IMR-90 (cell line): ENCODE measurements around the gene RIMS1. TPM values are rescaled to one million over a fixed set of nuclear protein-coding genes. Genes with fewer than 3 reads are reported as not detected.

ENCODE experiments used
- ATAC-seq: fragments of 200-7000 bp; cut with Tn5 transposase; 2 replicates; pipeline ENCODE4 v1.9.1; 2020; ENCODE audit warnings: low read depth, mild to moderate bottlenecking, moderate library complexity
- BruUV-seq: library from RNA; stranded (reverse); fragments of 400-500 nt; replicated peaks from 2 replicates; lab custom pipeline; 2021; lab: Mats Ljungman, UMichigan
- CTCF ChIA-PET: fragments of 300-600 bp; formaldehyde crosslinking; extraction: SDS; loops from one replicate; lab custom pipeline; 2021; ENCODE audit warnings: antibody characterized with exemption; lab: Yijun Ruan, JAX
- POLR2A ChIA-PET: fragments of 300-600 bp; sonication (Branson Sonifier 250); formaldehyde crosslinking; loops from one replicate; lab custom pipeline; 2022; ENCODE audit warnings: antibody characterized with exemption; ENCODE audit not compliant: unreplicated experiment; lab: Charles Lee
- DNase-seq: peaks from one replicate; pipeline ENCODE4 v3.0.0; 2013
- H2AFZ ChIP-seq: replicated peaks from 2 replicates; pipeline ENCODE3; 2013; ENCODE audit warnings: low read length, mild to moderate bottlenecking; ENCODE audit not compliant: poor library complexity
- H2AK5ac ChIP-seq: 2 replicates; pipeline ENCODE4 v1.6.1; 2013; ENCODE audit warnings: low read depth, low read length, inconsistent platforms
- H2AK9ac ChIP-seq: replicated peaks from 2 replicates; pipeline ENCODE3; 2013; ENCODE audit warnings: mild to moderate bottlenecking, low read depth, low read length, moderate library complexity; ENCODE audit not compliant: poor library complexity
- H2BK120ac ChIP-seq: 2 replicates; pipeline ENCODE4 v1.6.1; 2013; ENCODE audit warnings: low read depth, low read length, inconsistent platforms
- H2BK15ac ChIP-seq: 3 replicates; pipeline ENCODE4 v1.6.1; 2013; ENCODE audit warnings: low read depth, low read length, inconsistent platforms
- H2BK20ac ChIP-seq: 2 replicates; pipeline ENCODE4 v1.6.1; 2013; ENCODE audit warnings: low read depth, mild to moderate bottlenecking, inconsistent platforms, low read length, moderate library complexity
- H2BK5ac ChIP-seq: 2 replicates; pipeline ENCODE4 v1.6.1; 2013; ENCODE audit warnings: mild to moderate bottlenecking, low read depth, low read length, inconsistent platforms; ENCODE audit not compliant: poor library complexity, severe bottlenecking
- H3K14ac ChIP-seq: replicated peaks from 2 replicates; pipeline ENCODE4 v1.6.1; 2013; ENCODE audit warnings: low read depth, low read length, inconsistent platforms
- H3K18ac ChIP-seq: 2 replicates; pipeline ENCODE4 v1.6.1; 2013; ENCODE audit warnings: low read depth, low read length, control low read depth
- H3K23ac ChIP-seq: 2 replicates; pipeline ENCODE4 v1.6.1; 2013; ENCODE audit warnings: low read depth, low read length, inconsistent platforms
- H3K27ac ChIP-seq: 2 replicates; pipeline ENCODE4 v1.5.1; 2013; ENCODE audit warnings: mild to moderate bottlenecking, control low read depth, low read length; ENCODE audit not compliant: insufficient read depth
- H3K27me3 ChIP-seq: 2 replicates; pipeline ENCODE4 v1.6.1; 2013; ENCODE audit warnings: low read length; ENCODE audit not compliant: control insufficient read depth, insufficient read depth
- H3K36me3 ChIP-seq: 2 replicates; pipeline ENCODE4 v1.6.1; 2013; ENCODE audit warnings: low read length, mixed read lengths; ENCODE audit not compliant: control insufficient read depth, insufficient read depth
- H3K4ac ChIP-seq: 2 replicates; pipeline ENCODE4 v1.6.1; 2013; ENCODE audit warnings: low read depth, low read length, inconsistent platforms
- H3K4me1 ChIP-seq: 2 replicates; pipeline ENCODE4 v1.6.1; 2013; ENCODE audit warnings: low read length, mixed read lengths; ENCODE audit not compliant: control insufficient read depth, insufficient read depth
- H3K4me2 ChIP-seq: 2 replicates; pipeline ENCODE4 v1.6.1; 2013; ENCODE audit warnings: low read depth, mild to moderate bottlenecking, control low read depth, low read length, moderate library complexity
- H3K4me3 ChIP-seq: 2 replicates; pipeline ENCODE4 v1.5.1; 2013; ENCODE audit warnings: low read depth, mild to moderate bottlenecking, control low read depth, low read length, moderate library complexity; ENCODE audit not compliant: insufficient read depth
- H3K56ac ChIP-seq: 2 replicates; pipeline ENCODE4 v1.6.1; 2013; ENCODE audit warnings: low read length, inconsistent platforms; ENCODE audit not compliant: insufficient read depth; ENCODE audit errors: extremely low read depth
- H3K79me1 ChIP-seq, 2 experiments: 2 replicates each; pipeline ENCODE4 v1.6.1; 2013; ENCODE audit warnings: low read length in 2 of 2, inconsistent platforms in 1 of 2, low read depth in 1 of 2
- H3K9ac ChIP-seq: 2 replicates; pipeline ENCODE4 v1.6.1; 2013; ENCODE audit warnings: low read depth, low read length, control low read depth
- H3K9me1 ChIP-seq: 2 replicates; pipeline ENCODE4 v1.6.1; 2013; ENCODE audit warnings: low read length, inconsistent platforms; ENCODE audit not compliant: insufficient read depth
- H3K9me3 ChIP-seq: 2 replicates; pipeline ENCODE4 v1.6.1; 2013; ENCODE audit warnings: low read length; ENCODE audit not compliant: control insufficient read depth, insufficient read depth
- H4K20me1 ChIP-seq: 2 replicates; pipeline ENCODE4 v1.6.1; 2013; ENCODE audit warnings: low read length, inconsistent platforms; ENCODE audit not compliant: insufficient read depth
- H4K5ac ChIP-seq: 2 replicates; pipeline ENCODE4 v1.6.1; 2013; ENCODE audit warnings: mild to moderate bottlenecking, low read depth, low read length, control low read depth
- H4K8ac ChIP-seq, 2 experiments: 2 replicates each; pipeline ENCODE4 v1.6.1; 2013; ENCODE audit warnings: low read depth in 2 of 2, low read length in 2 of 2, control low read depth in 1 of 2, inconsistent platforms in 1 of 2
- H4K91ac ChIP-seq: 2 replicates; pipeline ENCODE4 v1.6.1; 2013; ENCODE audit warnings: low read depth, low read length, inconsistent platforms; ENCODE audit not compliant: insufficient read depth
- BHLHE40 ChIP-seq: fragments of 150-350 bp; IDR thresholded peaks from 2 replicates; pipeline ENCODE4 v1.6.1; 2016; ENCODE audit warnings: mild to moderate bottlenecking, low read depth, low read length
- CTCF ChIP-seq: conservative IDR thresholded peaks from 2 replicates; pipeline ENCODE4 v1.5.1; 2012; ENCODE audit warnings: mild to moderate bottlenecking, low read depth, low read length, improper control_type of control experiment
- MAFK ChIP-seq: IDR thresholded peaks from 2 replicates; pipeline ENCODE4 v1.6.1; 2012; ENCODE audit warnings: low read depth, low read length, improper control_type of control experiment
- MAZ ChIP-seq: IDR thresholded peaks from 2 replicates; pipeline ENCODE4 v1.6.1; 2012; ENCODE audit warnings: low read depth, mild to moderate bottlenecking, low read length, improper control_type of control experiment, moderate library complexity, borderline replicate concordance
- POLR2A ChIP-seq: IDR thresholded peaks from 2 replicates; pipeline ENCODE4 v1.6.1; 2012; ENCODE audit warnings: mild to moderate bottlenecking, low read depth, low read length
- RFX5 ChIP-seq: IDR thresholded peaks from 2 replicates; pipeline ENCODE4 v1.8.0; 2012; ENCODE audit warnings: low read depth, mild to moderate bottlenecking, low read length, moderate library complexity
- SMC3 ChIP-seq: fragments of 150-350 bp; IDR thresholded peaks from 2 replicates; pipeline ENCODE4 v1.6.1; 2016; ENCODE audit warnings: low read depth, mild to moderate bottlenecking, antibody characterized with exemption, low read length, moderate library complexity
- WGBS, 2 experiments: methylation state at CpG; one replicate each; pipeline versions ENCODE4 v1.1.5 to v1.1.7; 2013; ENCODE audit warnings: missing lambda C conversion rate in 2 of 2; ENCODE audit not compliant: insufficient read length in 1 of 2; ENCODE audit errors: extremely low coverage in 2 of 2; 5-methylcytosine and 5-hydroxymethylcytosine counted together
- dilution Hi-C: fragments of 300-500 bp; cut with HindIII; formaldehyde crosslinking; loops from one replicate; pipeline ENCODE4 v1.14.3; 2018; ENCODE audit warnings: low sequenced_read_pairs; ENCODE audit not compliant: unreplicated experiment
- in situ Hi-C: fragments of 300-500 bp; cut with MboI; formaldehyde crosslinking; loops from 3 replicates; pipeline ENCODE4 v1.14.3; 2019; ENCODE audit warnings: low sequenced_read_pairs, inconsistent platforms, mixed read lengths
- intact Hi-C: fragments of 100-400 bp; cut with micrococcal nuclease; formaldehyde crosslinking; loops from 2 replicates; pipeline ENCODE4 v1.10.0; 2022
- polyA plus RNA-seq, 3 experiments: library from polyadenylated mRNA; depleted of rRNA; stranded (reverse); fragments of >200 nt; gene quantifications; 2 replicates each; pipeline ENCODE4 v1.2.3, GENCODE V29; 2012; ENCODE audit warnings: low replicate concordance in 1 of 3
- total RNA-seq: library from RNA; depleted of rRNA; stranded (reverse); fragments of >200 nt; gene quantifications from 2 replicates; pipeline ENCODE4 v1.2.3, GENCODE V29; 2012

The RIMS1 gene
- total and polyA plus RNA-seq, 2 of the 4 experiments (the other 2 are of a cell fraction), result 0.44 to 3.8 TPM

- H3K79me1 ChIP-seq, result no peaks in the 10 kb centered on the region
- no peak for DNase-seq
- H3K4me2 ChIP-seq, result no peak overlapping the region
- no peak overlapping the region for H3K27ac ChIP-seq
- H3K9me3 ChIP-seq, result no peaks in the 10 kb centered on the region
- no TSS peak for BruUV-seq
- no peak overlapping the region for H2BK20ac ChIP-seq
- H2AFZ ChIP-seq, result no peak overlapping the region
- H3K36me3 ChIP-seq, result no peaks in the 10 kb centered on the region
- TF ChIP-seq MAFK (no peak), SMC3 (no peak), MAZ (no peak), RFX5 (no peak), BHLHE40 (no peak), CTCF (no peak), POLR2A (no peak)
- no peaks in the 10 kb centered on the region for H3K9me1 ChIP-seq
- no peak overlapping the region for H3K9ac ChIP-seq
- H3K23ac ChIP-seq, result no peak overlapping the region
- no peak overlapping the region for H2BK5ac ChIP-seq
- H3K27me3 ChIP-seq, result no peaks in the 10 kb centered on the region; the same call in 1 of the 2 replicates
- no peak for ATAC-seq
- H2AK9ac ChIP-seq, result no peak overlapping the region
- no peak overlapping the region for H4K91ac ChIP-seq
- H3K4ac ChIP-seq, result no peak overlapping the region
- no peak overlapping the region for H3K56ac ChIP-seq
- H4K20me1 ChIP-seq, result no peaks in the 10 kb centered on the region
- H3K14ac ChIP-seq, result no peak overlapping the region
- H3K18ac ChIP-seq, result no peak overlapping the region
- intact Hi-C loops (loop anchor here (10.0 kb wide), 1 partner anchor 114 kb away; no protein-coding TSS in a partner anchor), in situ Hi-C loops (loop anchor here (25.0 kb wide), 1 partner anchor 457 kb away; no protein-coding TSS in a partner anchor), dilution Hi-C loops (no loop called here)
- no peak overlapping the region for H2AK5ac ChIP-seq
- H4K8ac ChIP-seq, result no peak overlapping the region
- no peaks in the 10 kb centered on the region for H3K4me1 ChIP-seq
- ChIA-PET POLR2A (no interaction called here), CTCF (no interaction called here)
- WGBS, 2 experiments, result no CpG with 5 or more reads among the region's 2 CpGs
- no peak overlapping the region for H4K5ac ChIP-seq
- H3K4me3 ChIP-seq, result no peak overlapping the region
- no peak overlapping the region for H2BK120ac ChIP-seq
- no peak overlapping the region for H2BK15ac ChIP-seq
These were observed 244.0 kb downstream of the RIMS1 start for GRCh38 chr6:72130327-72130726.
